HUES64 (cell line): Measurements from ENCODE around the gene ADCY7.

ENCODE experiments used
- H3K27ac ChIP-seq: 2 replicates; pipeline ENCODE4 v1.7.0; 2013; ENCODE audit warnings: low read depth, low read length, inconsistent platforms
- H3K27me3 ChIP-seq: 2 replicates; pipeline ENCODE4 v1.6.1; 2013; ENCODE audit warnings: mild to moderate bottlenecking, low read length; ENCODE audit not compliant: insufficient read depth
- H3K36me3 ChIP-seq: 2 replicates; pipeline ENCODE4 v1.6.1; 2013; ENCODE audit warnings: mild to moderate bottlenecking, low read length; ENCODE audit not compliant: insufficient read depth
- H3K4me1 ChIP-seq: 2 replicates; pipeline ENCODE4 v1.6.1; 2013; ENCODE audit warnings: mild to moderate bottlenecking, low read length, moderate library complexity; ENCODE audit not compliant: insufficient read depth
- H3K4me3 ChIP-seq: 2 replicates; pipeline ENCODE4 v1.5.1; 2013; ENCODE audit warnings: mild to moderate bottlenecking, low read length, moderate library complexity
- H3K9ac ChIP-seq: 2 replicates; pipeline ENCODE4 v1.6.1; 2013; ENCODE audit warnings: mild to moderate bottlenecking, low read depth, low read length
- H3K9me3 ChIP-seq: 2 replicates; pipeline ENCODE4 v1.6.1; 2013; ENCODE audit warnings: low read depth, low read length; ENCODE audit not compliant: insufficient read depth
- WGBS: fragments of 150-250, 120-280 bp; methylation state at CpG from one replicate; pipeline ENCODE4 v1.1.7; 2013; ENCODE audit warnings: missing lambda C conversion rate; 5-methylcytosine and 5-hydroxymethylcytosine counted together

ADCY7 gene

GRCh38 chr16:50285406-50286003, 19.2 kb downstream of the ADCY7 start:
- Histone ChIP-seq H3K4me3 (no peak overlapping the region), H3K9me3 (peaks cover 7% of the 10 kb centered on the region; the same call in 1 of the 2 replicates), H3K9ac (no peak overlapping the region), H3K36me3 (0 out of 2 replicates have a peak, but pooled peaks cover 2% of the 10 kb centered on the region), H3K4me1 (no peaks in the 10 kb centered on the region), H3K27me3 (no peaks in the 10 kb centered on the region), H3K27ac (no peak overlapping the region)
- 74% methylated on average over 5 of the region's 5 CpGs for WGBS

GRCh38 chr16:50286681-50287080, 20.3 kb downstream of the ADCY7 start:
- Histone ChIP-seq H3K27ac (no peak overlapping the region), H3K27me3 (no peaks in the 10 kb centered on the region), H3K9ac (no peak overlapping the region), H3K36me3 (0 out of 2 replicates have a peak, but pooled peaks cover 2% of the 10 kb centered on the region), H3K4me3 (no peak overlapping the region), H3K9me3 (peaks cover 7% of the 10 kb centered on the region; the same call in 1 of the 2 replicates), H3K4me1 (no peaks in the 10 kb centered on the region)
- 93% methylated on average over 3 of the region's 3 CpGs for WGBS

- H3K36me3 ChIP-seq: 0 out of 2 replicates have a peak, but pooled peaks cover 2% of the 10 kb centered on the region
- H3K4me1 ChIP-seq: no peaks in the 10 kb centered on the region
- H3K9ac ChIP-seq: no peak overlapping the region
- H3K27me3 ChIP-seq: no peaks in the 10 kb centered on the region
- 94% methylated on average over 17 of the region's 17 CpGs for WGBS
- H3K4me3 ChIP-seq: no peak overlapping the region
- H3K27ac ChIP-seq: no peak overlapping the region
- peaks cover 7% of the 10 kb centered on the region; the same call in 1 of the 2 replicates for H3K9me3 ChIP-seq
Observed at GRCh38 chr16:50288026-50288425, 21.7 kb downstream of the ADCY7 start.

- H3K4me3 ChIP-seq: no peak overlapping the region
- no peaks in the 10 kb centered on the region for H3K4me1 ChIP-seq
- no peaks in the 10 kb centered on the region for H3K27me3 ChIP-seq
- H3K9ac ChIP-seq: no peak overlapping the region
- 90% methylated on average over 3 of the region's 3 CpGs for WGBS
- no peak overlapping the region for H3K27ac ChIP-seq
- H3K36me3 ChIP-seq: 0 out of 2 replicates have a peak, but pooled peaks cover 2% of the 10 kb centered on the region
- H3K9me3 ChIP-seq: peaks cover 7% of the 10 kb centered on the region; the same call in 1 of the 2 replicates
Observed at GRCh38 chr16:50288920-50289319, 22.6 kb downstream of the ADCY7 start.

- no peak overlapping the region for H3K9ac ChIP-seq
- WGBS: 93% methylated on average over 30 of the region's 30 CpGs
- peaks cover 7% of the 10 kb centered on the region; the same call in 1 of the 2 replicates for H3K9me3 ChIP-seq
- H3K36me3 ChIP-seq: 0 out of 2 replicates have a peak, but pooled peaks cover 2% of the 10 kb centered on the region
- H3K4me1 ChIP-seq: no peaks in the 10 kb centered on the region
- no peak overlapping the region for H3K4me3 ChIP-seq
- H3K27ac ChIP-seq: no peak overlapping the region
- no peaks in the 10 kb centered on the region for H3K27me3 ChIP-seq
Observed at GRCh38 chr16:50289950-50290764, 23.8 kb downstream of the ADCY7 start.

- H3K36me3 ChIP-seq: 0 out of 2 replicates have a peak, but pooled peaks cover 2% of the 10 kb centered on the region
- no peaks in the 10 kb centered on the region for H3K4me1 ChIP-seq
- H3K27me3 ChIP-seq: no peaks in the 10 kb centered on the region
- H3K9me3 ChIP-seq: peaks cover 7% of the 10 kb centered on the region; the same call in 1 of the 2 replicates
- no peak overlapping the region for H3K9ac ChIP-seq
- no peak overlapping the region for H3K4me3 ChIP-seq
- 92% methylated on average over 6 of the region's 6 CpGs for WGBS
- H3K27ac ChIP-seq: no peak overlapping the region
Observed at GRCh38 chr16:50290856-50291255, 24.5 kb downstream of the ADCY7 start.

- Histone ChIP-seq H3K27me3 (no peaks in the 10 kb centered on the region), H3K9me3 (0 out of 2 replicates have a peak, but pooled peaks cover under 1% of the 10 kb centered on the region), H3K9ac (no peak overlapping the region), H3K4me1 (no peaks in the 10 kb centered on the region), H3K36me3 (no peaks in the 10 kb centered on the region), H3K27ac (no peak overlapping the region), H3K4me3 (no peak overlapping the region)
- 92% methylated on average over 26 of the region's 26 CpGs for WGBS
Observed at GRCh38 chr16:50291719-50292565, 25.6 kb downstream of the ADCY7 start.

- no peaks in the 10 kb centered on the region for H3K36me3 ChIP-seq
- H3K4me3 ChIP-seq: no peak overlapping the region
- no peaks in the 10 kb centered on the region for H3K9me3 ChIP-seq
- H3K27ac ChIP-seq: no peak overlapping the region
- 93% methylated on average over 12 of the region's 12 CpGs for WGBS
- H3K27me3 ChIP-seq: no peaks in the 10 kb centered on the region
- H3K9ac ChIP-seq: no peak overlapping the region
- no peaks in the 10 kb centered on the region for H3K4me1 ChIP-seq
Observed at GRCh38 chr16:50292566-50292948, 26.2 kb downstream of the ADCY7 start.

GRCh38 chr16:50293041-50293783, 26.9 kb downstream of the ADCY7 start:
- no peaks in the 10 kb centered on the region for H3K27me3 ChIP-seq
- H3K9ac ChIP-seq: no peak overlapping the region
- H3K27ac ChIP-seq: no peak overlapping the region
- 90% methylated on average over 20 of the region's 20 CpGs for WGBS
- no peaks in the 10 kb centered on the region for H3K36me3 ChIP-seq
- no peaks in the 10 kb centered on the region for H3K4me1 ChIP-seq
- H3K9me3 ChIP-seq: no peaks in the 10 kb centered on the region
- no peak overlapping the region for H3K4me3 ChIP-seq

GRCh38 chr16:50293994-50294855, 27.9 kb downstream of the ADCY7 start:
- H3K4me1 ChIP-seq: no peaks in the 10 kb centered on the region

More at GRCh38 chr16:50293994-50294855, 27.9 kb downstream of the ADCY7 start:
- WGBS: 89% methylated on average over 20 of the region's 20 CpGs
- no peak overlapping the region for H3K9ac ChIP-seq
- no peak overlapping the region for H3K27ac ChIP-seq
- no peaks in the 10 kb centered on the region for H3K27me3 ChIP-seq
- no peaks in the 10 kb centered on the region for H3K9me3 ChIP-seq
- no peaks in the 10 kb centered on the region for H3K36me3 ChIP-seq
- no peak overlapping the region for H3K4me3 ChIP-seq
